SKM-1 (cell line): ENCODE results near the gene FAM185A.
"Not testable (repeated sequence)": the region's sequence is repeated elsewhere in the genome, so short reads cannot be mapped to it uniquely, and the experiment has no call there.

Experiments used
- DNase-seq: peaks from one replicate; lab custom pipeline; 2025; ENCODE audit not compliant: unreplicated experiment; lab: John Stamatoyannopoulos, UW

Gene FAM185A

DNA sequence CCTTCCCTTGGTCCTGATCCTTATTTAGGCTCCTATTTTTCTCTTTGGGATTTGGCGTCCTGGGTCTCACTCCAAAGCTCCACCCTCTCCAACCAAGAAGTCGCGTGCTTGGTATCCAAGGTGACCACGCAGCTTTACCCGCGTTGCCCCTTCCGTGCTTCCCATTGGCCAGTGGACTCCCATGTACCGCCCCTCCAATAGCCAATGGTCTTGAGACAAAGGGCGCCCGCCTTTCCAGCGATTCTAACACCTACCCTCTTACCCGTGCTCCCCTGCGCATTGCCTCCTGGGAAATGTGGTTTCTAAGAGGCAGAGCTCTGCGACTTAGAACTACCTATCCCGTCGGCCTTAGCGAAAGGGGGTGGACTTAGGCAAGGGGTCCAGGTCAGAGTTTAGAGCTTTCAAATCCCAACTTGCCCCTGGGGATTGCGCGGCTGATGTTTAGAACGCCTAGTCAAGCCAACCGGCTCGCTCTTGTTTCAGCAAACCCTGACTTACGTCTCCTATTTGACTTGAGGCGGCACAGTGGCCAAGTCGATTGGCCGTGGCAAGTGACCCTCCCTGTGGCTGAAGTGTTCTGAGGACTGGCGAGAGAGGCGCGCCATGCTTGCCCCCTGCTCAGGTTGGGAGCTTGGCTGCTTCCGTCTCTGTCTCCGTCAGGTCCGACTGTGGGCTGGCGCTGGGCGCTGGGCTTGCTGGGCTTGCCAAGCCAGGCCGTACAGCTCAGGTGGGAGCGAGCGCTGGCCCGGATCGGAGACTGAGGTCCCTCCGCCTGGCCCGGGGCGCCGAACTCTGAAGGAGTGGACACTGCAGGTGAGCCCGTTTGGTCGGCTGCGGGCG is at the start of gene FAM185A:
TSS of gene FAM185A (plus strand) at position 395 of the 840 bp plus-strand sequence. CDS start at position 604, 209 bp downstream.
- peak; percentile 98 for DNase-seq

DNA sequence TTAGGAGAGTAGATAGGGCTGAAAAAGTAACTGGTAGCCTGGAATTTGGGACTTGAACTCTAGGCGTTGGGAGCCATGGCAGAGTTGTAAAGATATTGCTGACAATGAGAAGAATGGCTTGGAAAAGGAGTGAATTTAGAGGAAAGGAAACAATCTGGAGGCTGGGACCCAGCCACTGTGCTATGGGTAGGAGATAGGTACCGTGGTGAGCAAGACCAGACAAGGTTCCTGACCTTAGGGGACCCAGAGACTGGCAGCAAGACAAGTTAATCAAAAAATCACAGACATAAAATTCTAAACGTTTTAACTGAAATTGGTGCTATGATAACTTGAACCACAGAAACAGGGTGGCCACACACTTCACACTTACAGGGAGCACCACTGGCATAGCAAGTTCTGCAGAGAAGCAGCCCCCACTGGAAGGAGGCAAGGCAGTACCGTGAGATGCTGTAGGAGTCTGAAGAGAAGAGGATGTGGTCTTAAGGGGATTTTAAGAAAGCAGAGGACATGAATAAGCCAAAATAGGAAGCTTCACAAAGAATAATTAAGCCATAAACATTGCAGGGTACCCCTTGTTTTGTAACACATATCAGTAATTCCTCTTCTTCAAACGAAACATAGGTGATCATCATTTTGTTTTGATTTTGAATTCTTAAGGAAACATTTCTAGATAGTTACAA is 35.6 kb upstream of the FAM185A start:
- peak; percentile 47 for DNase-seq

DNA sequence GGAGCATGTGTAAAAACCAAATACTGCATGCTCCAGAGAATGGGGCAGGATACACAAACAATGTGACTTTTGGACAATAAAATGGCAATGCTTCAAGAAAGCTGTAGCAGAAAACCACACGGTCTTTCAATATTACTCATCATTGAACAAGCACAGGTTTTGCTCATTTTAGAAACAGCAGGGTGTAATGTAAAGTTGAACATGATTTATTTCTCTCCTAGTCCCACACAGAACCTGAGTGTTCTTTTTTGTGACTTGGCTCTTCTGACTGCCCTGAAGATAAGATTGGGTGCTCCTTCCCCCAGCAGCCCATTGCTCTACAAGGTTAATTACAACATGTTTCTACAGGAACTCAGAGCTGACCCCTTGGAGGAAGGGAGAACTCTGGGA is 35.1 kb upstream of the FAM185A start:
- not testable (repeated sequence) for DNase-seq

GRCh38 chr7:102714774-102715522 is 33.9 kb upstream of the FAM185A start:
- not testable (repeated sequence) for DNase-seq

GRCh38 chr7:102715718-102716117 is 33.1 kb upstream of the FAM185A start:
- DNase-seq: not testable (repeated sequence)

- DNase-seq: not testable (repeated sequence)
These were observed 30.3 kb upstream of the FAM185A start for GRCh38 chr7:102718491-102718890.

DNA sequence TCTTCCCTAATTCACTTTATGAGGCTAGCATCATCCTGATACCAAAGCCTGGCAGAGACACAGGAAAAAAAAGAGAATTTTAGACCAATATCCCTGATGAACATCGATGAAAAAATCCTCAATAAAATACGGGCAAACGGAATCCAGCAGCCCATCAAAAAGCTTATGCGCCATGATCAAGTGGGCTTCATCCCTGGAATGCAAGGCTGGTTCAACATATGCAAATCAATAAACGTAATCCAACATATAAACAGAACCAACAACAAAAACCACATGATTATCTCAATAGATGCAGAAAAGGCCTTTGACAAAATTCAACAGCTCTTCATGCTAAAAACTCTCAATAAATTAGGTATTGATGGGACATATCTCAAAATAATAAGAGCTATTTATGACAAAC is 22.6 kb upstream of the FAM185A start:
- DNase-seq: not testable (repeated sequence)

- DNase-seq: not testable (repeated sequence)
These were observed 19.1 kb upstream of the FAM185A start for GRCh38 chr7:102729670-102730069.

DNA sequence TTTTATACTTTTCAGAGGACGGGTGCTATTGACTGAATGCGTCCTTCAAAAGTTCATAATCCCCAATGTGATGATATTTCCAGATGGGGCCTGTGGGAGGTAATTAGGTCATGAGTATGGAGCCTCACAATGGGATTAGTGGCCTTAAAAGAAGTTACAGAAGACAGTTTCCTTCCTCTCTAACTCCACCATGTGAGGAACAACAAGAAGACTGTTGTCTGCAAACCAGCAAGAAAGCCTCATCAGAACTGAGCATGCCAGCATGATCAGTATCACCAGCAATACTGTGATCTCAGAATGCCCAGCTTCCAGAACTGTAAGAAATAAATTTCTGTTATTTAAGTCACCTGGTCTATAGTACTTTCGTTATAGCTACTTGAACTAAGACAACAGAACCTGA is 18.4 kb upstream of the FAM185A start:
- DNase-seq: not testable (repeated sequence)

DNA sequence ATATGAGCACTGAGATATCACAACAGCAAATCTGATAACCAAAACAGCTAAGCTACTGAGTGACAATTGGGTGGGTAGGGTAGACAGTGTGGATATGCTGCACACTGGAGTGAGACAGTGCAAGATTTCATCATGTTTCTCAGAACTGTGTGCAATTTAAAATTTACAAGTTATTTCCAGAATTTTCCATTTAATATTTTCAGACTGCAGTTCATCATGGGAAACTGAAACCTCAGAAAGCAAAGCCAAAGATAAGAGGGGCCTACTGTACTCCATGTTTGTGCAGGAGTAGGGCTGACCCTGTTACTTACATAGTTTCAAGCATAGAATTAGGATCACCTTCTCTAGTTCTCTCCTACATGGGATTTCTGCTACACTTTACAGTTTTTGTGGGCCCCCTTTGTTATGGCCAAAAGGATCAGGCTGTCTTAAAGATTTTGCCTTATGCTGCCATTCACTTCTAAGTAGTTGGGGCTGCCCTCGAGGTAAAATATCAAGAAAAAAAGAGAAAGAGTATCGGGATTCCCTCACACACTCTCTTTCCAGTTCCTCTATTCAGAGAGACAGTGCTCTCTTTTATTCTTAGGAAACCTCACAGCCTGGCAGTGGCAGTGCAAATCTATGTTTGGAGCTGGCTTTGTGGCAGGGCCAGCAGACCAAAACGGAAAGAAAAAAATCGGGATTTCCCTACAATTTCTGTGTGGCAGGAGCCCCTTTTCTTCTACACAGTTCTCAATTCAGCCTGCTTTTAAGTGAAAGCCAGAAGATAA is 6.6 kb upstream of the FAM185A start:
- not testable (repeated sequence) for DNase-seq

GRCh38 chr7:102743861-102744260 is 4.9 kb upstream of the FAM185A start:
- DNase-seq: not testable (repeated sequence)

- DNase-seq: not testable (repeated sequence)
These were observed 3.1 kb upstream of the FAM185A start for GRCh38 chr7:102745494-102746288.

- DNase-seq: not testable (repeated sequence)
These were observed 617 bp downstream of the FAM185A start for GRCh38 chr7:102749445-102749786.

DNA sequence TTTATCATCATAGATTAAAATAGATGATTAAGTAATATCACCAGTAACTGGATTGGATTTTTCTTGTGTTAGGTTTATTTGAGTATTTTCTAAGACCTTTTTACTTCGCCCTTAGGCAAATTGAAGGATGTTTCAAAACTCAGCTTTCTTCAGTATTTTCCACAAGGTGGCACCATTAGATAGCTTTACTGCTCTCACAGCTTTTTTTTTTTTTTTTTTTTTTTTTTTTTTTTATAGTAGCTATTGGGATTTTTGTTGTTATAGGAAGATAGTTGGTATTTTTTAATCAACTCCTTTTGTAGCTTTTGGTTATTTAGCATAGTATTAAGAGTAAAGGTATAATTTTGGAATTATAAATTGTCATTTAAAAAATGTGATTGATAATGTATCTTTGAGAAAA is 9.4 kb downstream of the FAM185A start:
- not testable (repeated sequence) for DNase-seq

DNA sequence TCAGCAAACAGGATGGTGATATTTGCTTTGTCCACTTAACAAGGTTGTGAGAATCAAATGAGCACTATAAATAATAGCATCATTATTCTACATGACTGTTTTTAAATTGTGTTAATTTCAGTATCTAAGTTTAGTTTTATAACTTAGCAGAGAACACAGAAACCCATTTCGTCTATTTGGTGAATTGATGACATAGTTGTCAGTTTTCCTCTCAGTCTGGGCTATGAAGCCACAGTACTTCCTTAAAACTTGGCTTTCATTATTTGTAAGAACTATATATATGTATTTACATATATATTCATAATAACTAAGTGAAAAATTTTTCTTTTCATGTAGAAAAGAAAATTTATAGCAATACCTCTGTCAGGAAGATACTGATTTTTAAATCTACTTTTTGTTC is 11.1 kb downstream of the FAM185A start:
- DNase-seq: not testable (repeated sequence)

- DNase-seq: not testable (repeated sequence)
These were observed 12.4 kb downstream of the FAM185A start for GRCh38 chr7:102761234-102761633.

DNA sequence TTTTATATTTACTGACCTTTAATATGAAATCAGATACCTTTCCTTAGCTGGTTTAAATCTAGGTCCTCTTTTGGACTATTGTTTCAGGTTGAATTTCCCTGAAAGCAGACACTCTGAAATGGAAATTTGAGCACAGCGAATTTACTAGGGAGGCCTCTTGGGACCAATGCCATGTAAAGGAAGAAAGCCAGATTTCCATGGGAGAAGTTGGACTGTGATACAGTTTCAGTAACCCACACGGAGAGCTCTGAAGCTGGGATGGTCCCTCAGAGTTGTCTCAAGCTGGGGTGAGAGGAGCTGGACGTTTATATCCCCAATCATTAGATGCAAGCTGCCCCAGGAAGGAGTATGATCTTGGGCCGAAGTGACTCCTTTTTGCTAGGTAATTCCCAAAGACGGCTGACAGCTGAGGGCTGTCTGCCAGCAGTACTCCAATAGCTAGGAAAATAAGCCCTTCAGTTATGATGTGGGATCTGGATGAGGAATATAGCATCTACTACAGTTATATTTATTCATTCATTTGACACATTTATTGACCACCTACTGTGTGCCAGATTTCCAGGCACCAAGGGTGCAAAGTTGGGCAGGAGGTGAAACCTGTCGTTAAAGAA is 14.6 kb downstream of the FAM185A start:
- not testable (repeated sequence) for DNase-seq

DNA sequence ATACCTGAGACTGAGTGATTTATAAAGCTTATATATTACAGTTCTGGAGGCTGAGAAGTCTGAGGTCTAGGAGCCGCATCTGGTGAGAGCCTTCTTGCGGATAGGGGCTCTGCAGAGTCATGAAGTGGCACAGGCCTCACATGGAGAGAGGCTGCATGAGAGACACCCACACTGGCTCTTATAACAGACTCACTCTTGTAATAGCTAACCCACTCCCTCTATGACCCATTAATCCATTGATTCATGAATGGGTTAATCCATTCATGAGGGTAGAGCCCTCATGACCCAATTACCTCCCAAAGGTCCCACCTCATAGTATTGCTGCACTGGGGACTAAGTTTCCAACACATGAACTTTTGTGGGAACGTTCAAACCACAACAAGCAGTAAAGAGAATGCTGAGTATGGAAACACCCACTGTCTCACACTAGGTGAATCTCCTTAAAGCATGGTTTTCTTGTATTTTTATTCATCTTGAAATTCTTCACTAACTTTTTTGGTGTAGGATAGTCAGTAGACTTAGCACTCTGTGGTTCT is 20.9 kb downstream of the FAM185A start:
- DNase-seq: not testable (repeated sequence)

GRCh38 chr7:102770467-102770866 is 21.7 kb downstream of the FAM185A start:
- not testable (repeated sequence) for DNase-seq
